Measurements from ENCODE around the gene GOPC. TPM values are rescaled to one million over a fixed set of nuclear protein-coding genes. Genes with fewer than 3 reads are reported as not detected.

The GOPC gene
- total RNA-seq, 1 experiment from 2014 or later: 24.2 TPM

DNA sequence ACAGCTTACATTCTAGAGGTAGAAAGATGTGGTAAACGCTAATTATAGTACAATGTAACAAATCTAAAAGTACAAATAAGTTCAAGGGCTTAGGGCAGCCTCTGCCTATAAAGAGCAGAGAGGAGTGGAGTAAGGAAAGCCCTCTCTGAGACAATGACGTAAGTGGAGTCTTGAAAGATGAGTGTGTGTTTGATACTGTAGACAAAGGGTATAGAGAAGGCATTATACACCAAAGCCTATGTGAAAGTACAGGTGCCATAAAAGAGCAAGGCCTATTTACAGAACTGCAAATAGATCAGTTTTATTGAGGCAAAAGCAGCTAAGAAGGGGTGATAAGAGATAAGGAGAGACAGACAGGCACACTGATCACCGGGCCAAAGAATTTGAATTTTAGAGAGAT is 10.9 kb downstream of the GOPC start (continued):
- TF ChIP-seq, protein P1, sequence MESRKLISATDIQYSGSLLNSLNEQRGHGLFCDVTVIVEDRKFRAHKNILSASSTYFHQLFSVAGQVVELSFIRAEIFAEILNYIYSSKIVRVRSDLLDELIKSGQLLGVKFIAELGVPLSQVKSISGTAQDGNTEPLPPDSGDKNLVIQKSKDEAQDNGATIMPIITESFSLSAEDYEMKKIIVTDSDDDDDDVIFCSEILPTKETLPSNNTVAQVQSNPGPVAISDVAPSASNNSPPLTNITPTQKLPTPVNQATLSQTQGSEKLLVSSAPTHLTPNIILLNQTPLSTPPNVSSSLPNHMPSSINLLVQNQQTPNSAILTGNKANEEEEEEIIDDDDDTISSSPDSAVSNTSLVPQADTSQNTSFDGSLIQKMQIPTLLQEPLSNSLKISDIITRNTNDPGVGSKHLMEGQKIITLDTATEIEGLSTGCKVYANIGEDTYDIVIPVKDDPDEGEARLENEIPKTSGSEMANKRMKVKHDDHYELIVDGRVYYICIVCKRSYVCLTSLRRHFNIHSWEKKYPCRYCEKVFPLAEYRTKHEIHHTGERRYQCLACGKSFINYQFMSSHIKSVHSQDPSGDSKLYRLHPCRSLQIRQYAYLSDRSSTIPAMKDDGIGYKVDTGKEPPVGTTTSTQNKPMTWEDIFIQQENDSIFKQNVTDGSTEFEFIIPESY (IDR thresholded peaks at IDR 0.05; ENCODE audit: extremely low read depth, insufficient replicate concordance, low read length): no peak
- TF ChIP-seq TCF7L2 (IDR thresholded peaks at IDR 0.05; ENCODE audit: borderline replicate concordance, extremely low read depth, insufficient read depth, insufficient read length) (no peak), CBX3 (IDR thresholded peaks at IDR 0.05; ENCODE audit: low read depth) (no peak), SRF (IDR thresholded peaks at IDR 0.05; ENCODE audit: low read depth) (no peak), RAD21 (IDR thresholded peaks at IDR 0.05; ENCODE audit: low read depth) (no peak)

DNA sequence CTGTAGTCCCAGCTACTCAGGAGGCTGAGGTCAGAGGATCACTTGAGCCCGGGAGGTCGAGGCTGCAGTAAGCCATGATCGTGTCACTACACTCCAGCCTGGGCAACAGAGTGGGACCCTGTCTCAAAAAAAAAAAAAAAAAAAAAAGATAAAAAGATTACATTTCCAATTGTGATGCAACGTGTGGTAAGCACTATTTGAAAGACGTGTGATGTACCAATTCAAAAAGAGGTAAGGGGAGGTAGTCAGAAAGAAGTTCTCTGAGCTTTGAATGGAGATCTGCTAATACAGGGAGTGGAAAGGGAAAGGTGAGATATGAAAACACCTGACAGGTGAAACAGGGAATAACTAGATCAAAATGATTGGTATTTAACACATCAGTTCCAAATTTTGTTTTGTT is 11.9 kb downstream of the GOPC start:
- Histone ChIP-seq H2AFZ (ENCODE audit: low read depth, low read length, poor library complexity, severe bottlenecking) (no peak overlapping the region), H3K9me3 (ENCODE audit: control insufficient read depth in 1 of 2, insufficient read depth in 1 of 2, low read depth in 1 of 2, low read length in 2 of 2) (no peaks in the 10 kb centered on the region), H3K27ac (ENCODE audit: low read depth, low read length) (no peak overlapping the region), H3K79me2 (ENCODE audit: insufficient read depth, low read length) (peaks cover 55% of the 10 kb centered on the region), H3K4me3 (replicated peaks in 1 of 2; ENCODE audit: low read depth in 1 of 2, low read length in 2 of 2) (no peak overlapping the region), H3K27me3 (ENCODE audit: insufficient read depth, low read length) (no peaks in the 10 kb centered on the region), H3K9ac (ENCODE audit: low read length) (no peak overlapping the region), H3K4me1 (ENCODE audit: control insufficient read depth in 1 of 2, insufficient read depth in 2 of 2, low read length in 2 of 2) (no peaks in the 10 kb centered on the region), H3K36me3 (ENCODE audit: control insufficient read depth in 1 of 2, insufficient read depth in 2 of 2, low read length in 2 of 2) (peaks cover 0 to 8% of the 10 kb centered on the region in 2 experiments; a peak in 1 of 4 replicates), H4K20me1 (ENCODE audit: insufficient read depth) (peaks cover 4% of the 10 kb centered on the region; the same call in 1 of the 2 replicates), H3K4me2 (ENCODE audit: low read length) (no peak overlapping the region), H3K9me2 (ENCODE audit: insufficient read depth) (no peaks in the 10 kb centered on the region)
- DNase-seq (ENCODE audit: low read depth, low spot score) (no peak), ATAC-seq (no peak)
- ChIA-PET CTCF (no interaction called here), POLR2A (no interaction called here), RAD21 (ENCODE audit: low non-redundant PET in 1 of 2, low total read pairs in 2 of 2, uncharacterized antibody in 2 of 2, unreplicated experiment in 2 of 2) (no interaction called here)
- no TSS peak for BruUV-seq (replicated peaks)
- intact Hi-C loops (cut with micrococcal nuclease): no loop called here
- TF ChIP-seq, protein P2, sequence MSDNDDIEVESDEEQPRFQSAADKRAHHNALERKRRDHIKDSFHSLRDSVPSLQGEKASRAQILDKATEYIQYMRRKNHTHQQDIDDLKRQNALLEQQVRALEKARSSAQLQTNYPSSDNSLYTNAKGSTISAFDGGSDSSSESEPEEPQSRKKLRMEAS (IDR thresholded peaks at IDR 0.05): no peak
- TF ChIP-seq EGR1 (IDR thresholded peaks at IDR 0.05; ENCODE audit: low read depth): no peak
- no peak for TF ChIP-seq FOSL1 (IDR thresholded peaks at IDR 0.05; ENCODE audit: low read depth)
- TF ChIP-seq RAD21 (IDR thresholded peaks at IDR 0.05; ENCODE audit: low read depth): no peak
- no peak for TF ChIP-seq ZNF274 (IDR thresholded peaks at IDR 0.05; ENCODE audit: low read depth, low read length)
- TF ChIP-seq, protein P3, sequence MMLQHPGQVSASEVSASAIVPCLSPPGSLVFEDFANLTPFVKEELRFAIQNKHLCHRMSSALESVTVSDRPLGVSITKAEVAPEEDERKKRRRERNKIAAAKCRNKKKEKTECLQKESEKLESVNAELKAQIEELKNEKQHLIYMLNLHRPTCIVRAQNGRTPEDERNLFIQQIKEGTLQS (IDR thresholded peaks at IDR 0.05): no peak
- TF ChIP-seq JUND (IDR thresholded peaks at IDR 0.05): no peak
- TF ChIP-seq, protein P1 (IDR thresholded peaks at IDR 0.05; ENCODE audit: extremely low read depth, insufficient replicate concordance, low read length): no peak
- TF ChIP-seq POLR2A (IDR thresholded peaks at IDR 0.05; ENCODE audit: borderline replicate concordance, extremely low read depth, insufficient read depth, insufficient read length): no peak
- no peak for TF ChIP-seq SIN3A (IDR thresholded peaks at IDR 0.05; ENCODE audit: low read depth)
- TF ChIP-seq TCF7L2 (IDR thresholded peaks at IDR 0.05; ENCODE audit: borderline replicate concordance, extremely low read depth, insufficient read depth, insufficient read length): no peak
- TF ChIP-seq, protein P4, sequence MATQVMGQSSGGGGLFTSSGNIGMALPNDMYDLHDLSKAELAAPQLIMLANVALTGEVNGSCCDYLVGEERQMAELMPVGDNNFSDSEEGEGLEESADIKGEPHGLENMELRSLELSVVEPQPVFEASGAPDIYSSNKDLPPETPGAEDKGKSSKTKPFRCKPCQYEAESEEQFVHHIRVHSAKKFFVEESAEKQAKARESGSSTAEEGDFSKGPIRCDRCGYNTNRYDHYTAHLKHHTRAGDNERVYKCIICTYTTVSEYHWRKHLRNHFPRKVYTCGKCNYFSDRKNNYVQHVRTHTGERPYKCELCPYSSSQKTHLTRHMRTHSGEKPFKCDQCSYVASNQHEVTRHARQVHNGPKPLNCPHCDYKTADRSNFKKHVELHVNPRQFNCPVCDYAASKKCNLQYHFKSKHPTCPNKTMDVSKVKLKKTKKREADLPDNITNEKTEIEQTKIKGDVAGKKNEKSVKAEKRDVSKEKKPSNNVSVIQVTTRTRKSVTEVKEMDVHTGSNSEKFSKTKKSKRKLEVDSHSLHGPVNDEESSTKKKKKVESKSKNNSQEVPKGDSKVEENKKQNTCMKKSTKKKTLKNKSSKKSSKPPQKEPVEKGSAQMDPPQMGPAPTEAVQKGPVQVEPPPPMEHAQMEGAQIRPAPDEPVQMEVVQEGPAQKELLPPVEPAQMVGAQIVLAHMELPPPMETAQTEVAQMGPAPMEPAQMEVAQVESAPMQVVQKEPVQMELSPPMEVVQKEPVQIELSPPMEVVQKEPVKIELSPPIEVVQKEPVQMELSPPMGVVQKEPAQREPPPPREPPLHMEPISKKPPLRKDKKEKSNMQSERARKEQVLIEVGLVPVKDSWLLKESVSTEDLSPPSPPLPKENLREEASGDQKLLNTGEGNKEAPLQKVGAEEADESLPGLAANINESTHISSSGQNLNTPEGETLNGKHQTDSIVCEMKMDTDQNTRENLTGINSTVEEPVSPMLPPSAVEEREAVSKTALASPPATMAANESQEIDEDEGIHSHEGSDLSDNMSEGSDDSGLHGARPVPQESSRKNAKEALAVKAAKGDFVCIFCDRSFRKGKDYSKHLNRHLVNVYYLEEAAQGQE (IDR thresholded peaks at IDR 0.05; ENCODE audit: low read depth): no peak
- no peak for TF ChIP-seq EZH2phosphoT487 (IDR thresholded peaks at IDR 0.05; ENCODE audit: borderline replicate concordance)
- no peak for TF ChIP-seq CBX3 (IDR thresholded peaks at IDR 0.05; ENCODE audit: low read depth)
- no peak for TF ChIP-seq ZFX (IDR thresholded peaks at IDR 0.05)
- no peak for TF ChIP-seq ELF1 (IDR thresholded peaks at IDR 0.05; ENCODE audit: borderline replicate concordance, low read depth)
- no peak for TF ChIP-seq POLR2AphosphoS5 (IDR thresholded peaks at IDR 0.05; ENCODE audit: low read depth, low read length)
- TF ChIP-seq CEBPB (IDR thresholded peaks at IDR 0.05; ENCODE audit: low read depth): no peak
